SU-DHL-6 (cell line): ENCODE measurements around the gene RAB31.

Experiments used
- CTCF ChIP-seq: fragments of 200-600 bp; sonication (generic); IDR thresholded peaks from one replicate; pipeline ENCODE4 v1.5.1; 2017; ENCODE audit warnings: antibody characterized with exemption, mild to moderate bottlenecking, low read length, moderate library complexity; ENCODE audit not compliant: insufficient read depth, poor library complexity, severe bottlenecking
- EZH2phosphoT487 ChIP-seq: fragments of 200-600 bp; sonication (generic), shearing (Covaris generic); conservative IDR thresholded peaks from 2 replicates; pipeline ENCODE4 v1.6.1; 2018; ENCODE audit warnings: mild to moderate bottlenecking, antibody characterized with exemption, low read length, moderate library complexity, mixed read lengths

GRCh38 chr18:9910071-9910470 lies 202.0 kb downstream of the RAB31 start:
- TF ChIP-seq CTCF = no peak
- TF ChIP-seq EZH2phosphoT487 = no peak
